GM18909 (cell line): ENCODE measurements around the gene SLC4A11.

Experiments used
- ATAC-seq: cut with Tn5 transposase; IDR thresholded peaks from one replicate; pipeline ENCODE4 v1.9.1; 2021; ENCODE audit warnings: mild to moderate bottlenecking; ENCODE audit not compliant: unreplicated experiment, poor library complexity

SLC4A11 gene

GRCh38 chr20:3239026-3239866 lies at the start of gene SLC4A11:
SLC4A11 (minus strand) TSS chr20:3239190; CDS start chr20:3239137, 53 bp downstream.
- ATAC-seq, result peak; percentile 53

- ATAC-seq, result no peak
Measured at GRCh38 chr20:3283222-3283820, 44.3 kb upstream of the SLC4A11 start.

- ATAC-seq, result no peak
Measured at GRCh38 chr20:3282271-3283221, 43.6 kb upstream of the SLC4A11 start.

GRCh38 chr20:3281437-3281836 lies 42.4 kb upstream of the SLC4A11 start:
- no peak for ATAC-seq

- no peak for ATAC-seq
Measured at GRCh38 chr20:3279761-3280160, 40.8 kb upstream of the SLC4A11 start.

- ATAC-seq, result no peak
Measured at GRCh38 chr20:3277686-3278465, 38.9 kb upstream of the SLC4A11 start.

- no peak for ATAC-seq
Measured at GRCh38 chr20:3276680-3277015, 37.7 kb upstream of the SLC4A11 start.

GRCh38 chr20:3275966-3276679 lies 37.1 kb upstream of the SLC4A11 start:
- no peak for ATAC-seq

- no peak for ATAC-seq
Measured at GRCh38 chr20:3275064-3275935, 36.3 kb upstream of the SLC4A11 start.

- ATAC-seq, result no peak
Measured at GRCh38 chr20:3273371-3273770, 34.4 kb upstream of the SLC4A11 start.

GRCh38 chr20:3270051-3270450 lies 31.1 kb upstream of the SLC4A11 start:
- no peak for ATAC-seq

- no peak for ATAC-seq
Measured at GRCh38 chr20:3262566-3262965, 23.6 kb upstream of the SLC4A11 start.

- ATAC-seq, result no peak
Measured at GRCh38 chr20:3258429-3258828, 19.4 kb upstream of the SLC4A11 start.

- ATAC-seq, result no peak
Measured at GRCh38 chr20:3255728-3256127, 16.7 kb upstream of the SLC4A11 start.

GRCh38 chr20:3251806-3252205 lies 12.8 kb upstream of the SLC4A11 start:
- no peak for ATAC-seq

- no peak for ATAC-seq
Measured at GRCh38 chr20:3250091-3250504, 11.1 kb upstream of the SLC4A11 start.

GRCh38 chr20:3248993-3249347 lies 10.0 kb upstream of the SLC4A11 start:
- ATAC-seq, result no peak

GRCh38 chr20:3248167-3248992 lies 9.4 kb upstream of the SLC4A11 start:
- no peak for ATAC-seq
